ENCODE measurements around the gene PITPNB.

PITPNB gene

DNA sequence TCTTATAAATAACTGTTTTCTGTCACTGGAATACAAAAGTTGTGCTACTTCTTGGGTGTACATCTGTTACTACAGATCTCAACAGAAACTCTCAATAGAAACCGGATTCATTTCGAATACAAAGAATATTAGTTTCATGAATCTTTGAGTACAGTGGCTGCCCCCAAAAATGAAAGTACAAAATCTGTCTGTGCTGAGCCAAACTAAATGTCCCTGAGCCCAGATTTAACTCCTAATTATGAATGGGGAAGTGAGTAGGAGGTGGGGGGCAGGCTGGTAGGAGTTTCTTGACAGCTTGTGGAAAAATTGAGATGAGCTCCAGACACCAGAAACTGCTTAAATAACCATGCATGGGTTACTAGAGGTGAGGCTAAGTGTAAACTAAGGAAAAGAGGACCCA is 41.6 kb downstream of the PITPNB start:
- DNase-seq: no peak

DNA sequence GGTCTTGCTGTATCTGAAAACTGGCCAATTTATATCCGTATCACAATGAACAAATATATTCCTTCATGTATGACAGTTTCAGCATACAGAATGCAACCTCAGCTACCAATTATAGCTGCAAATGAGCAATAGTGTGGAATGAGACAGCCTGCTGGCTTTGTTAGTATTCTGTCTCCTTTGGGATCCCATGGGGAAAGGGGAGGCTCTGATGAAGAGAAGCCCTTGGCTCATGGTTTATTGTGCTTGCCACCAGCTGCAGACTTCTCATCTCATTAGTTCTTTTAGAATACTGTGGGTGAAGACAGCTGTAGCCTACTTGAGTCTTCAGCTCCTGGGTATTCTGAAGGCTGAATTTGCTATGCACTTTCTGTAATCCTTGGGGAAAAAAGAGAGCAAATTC is 42.4 kb downstream of the PITPNB start:
- DNase-seq: peak; percentile 66

DNA sequence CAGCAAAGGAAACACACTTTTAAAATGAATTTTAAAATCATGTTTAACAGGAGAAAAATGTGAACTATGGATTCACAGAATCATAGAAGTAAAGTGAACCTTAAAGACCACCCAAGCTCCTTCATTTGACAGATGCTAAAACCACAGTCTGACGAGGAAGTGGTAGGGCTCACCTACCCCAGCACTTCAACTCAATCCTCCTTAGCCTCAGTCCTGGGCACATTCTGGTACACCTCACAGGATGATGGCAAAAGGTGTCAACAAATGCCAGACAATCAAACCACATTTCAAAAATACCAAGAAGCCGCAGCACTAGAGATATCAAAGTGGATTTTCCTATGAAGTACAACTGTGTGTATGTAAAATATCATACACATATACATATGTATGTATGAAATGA is 43.1 kb downstream of the PITPNB start:
- DNase-seq: no peak

DNA sequence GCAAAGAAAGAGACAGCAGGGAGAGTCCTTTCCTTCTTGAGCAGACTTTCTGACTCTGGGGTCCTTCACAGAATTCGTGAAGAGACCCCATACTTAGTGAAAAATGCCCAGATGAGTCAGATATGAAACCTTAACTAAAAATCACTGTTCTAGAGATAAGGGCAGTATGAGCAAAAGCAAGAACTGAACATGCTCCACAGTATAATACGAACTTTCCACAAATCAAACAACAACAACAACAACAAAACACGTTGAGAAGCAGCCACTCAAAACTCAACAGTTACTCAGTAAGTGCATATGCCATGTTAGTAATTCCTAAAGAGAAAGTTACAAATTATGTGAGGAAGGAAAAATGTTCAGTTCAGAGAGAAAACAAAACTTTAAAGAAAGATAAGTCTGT is 44.3 kb downstream of the PITPNB start:
- DNase-seq: no peak

DNA sequence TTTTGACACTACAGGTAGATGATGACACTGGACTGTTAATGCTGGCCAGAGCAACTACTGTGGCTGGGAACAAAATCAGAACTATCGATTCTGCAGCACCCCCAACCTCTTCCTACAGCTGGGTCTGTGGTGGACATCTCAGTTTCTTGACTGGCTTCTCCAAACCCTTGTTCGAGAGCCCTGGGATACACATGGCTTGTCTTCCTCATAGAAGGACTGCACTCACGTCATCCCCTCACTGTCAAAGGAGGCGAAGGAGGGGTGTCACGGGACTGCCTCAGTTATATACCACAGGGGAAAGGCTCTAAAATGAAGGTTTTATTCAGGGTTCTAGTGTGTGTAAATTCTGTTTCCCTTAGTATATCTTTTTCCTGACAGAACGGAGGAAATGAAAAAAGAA is 44.9 kb downstream of the PITPNB start:
- no peak for DNase-seq

DNA sequence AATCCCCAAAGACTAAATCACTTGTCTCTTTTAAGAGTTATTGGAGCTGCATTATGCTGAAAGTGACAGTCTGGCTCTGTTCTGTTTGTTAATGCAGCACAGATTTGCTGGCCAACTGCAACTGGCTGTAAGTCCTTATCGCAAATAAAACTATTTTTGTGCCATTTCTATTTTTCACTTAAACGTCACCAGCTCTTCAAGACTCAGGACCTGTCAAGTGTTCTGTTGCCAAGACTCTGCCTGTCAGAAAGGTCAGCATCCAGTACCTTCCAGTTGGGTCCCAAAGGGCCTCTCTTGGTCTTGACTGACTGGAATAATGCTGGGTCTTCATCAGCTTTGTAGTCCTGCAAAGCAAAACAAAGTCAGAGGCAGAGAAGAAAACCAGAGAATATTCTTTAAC is 45.6 kb downstream of the PITPNB start:
- no peak for DNase-seq

DNA sequence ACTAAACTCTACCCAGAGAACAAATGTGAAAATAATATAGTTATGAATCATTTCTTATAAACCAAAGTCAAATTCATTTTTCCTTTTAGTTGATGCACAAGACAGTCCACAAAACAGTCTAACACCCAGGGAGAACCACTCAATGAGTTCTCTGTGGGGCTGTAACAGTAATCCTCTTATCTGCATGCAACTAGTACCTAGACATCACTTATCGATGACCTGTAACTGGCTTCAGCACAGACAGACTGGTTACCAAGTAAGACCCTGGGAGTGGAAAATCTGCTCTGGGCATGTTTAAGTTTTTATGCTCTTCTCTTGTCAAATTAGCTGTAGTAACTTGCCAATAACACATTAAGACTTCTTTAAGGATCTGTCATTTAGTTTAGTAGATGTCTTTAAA is 46.6 kb downstream of the PITPNB start:
- DNase-seq: no peak

DNA sequence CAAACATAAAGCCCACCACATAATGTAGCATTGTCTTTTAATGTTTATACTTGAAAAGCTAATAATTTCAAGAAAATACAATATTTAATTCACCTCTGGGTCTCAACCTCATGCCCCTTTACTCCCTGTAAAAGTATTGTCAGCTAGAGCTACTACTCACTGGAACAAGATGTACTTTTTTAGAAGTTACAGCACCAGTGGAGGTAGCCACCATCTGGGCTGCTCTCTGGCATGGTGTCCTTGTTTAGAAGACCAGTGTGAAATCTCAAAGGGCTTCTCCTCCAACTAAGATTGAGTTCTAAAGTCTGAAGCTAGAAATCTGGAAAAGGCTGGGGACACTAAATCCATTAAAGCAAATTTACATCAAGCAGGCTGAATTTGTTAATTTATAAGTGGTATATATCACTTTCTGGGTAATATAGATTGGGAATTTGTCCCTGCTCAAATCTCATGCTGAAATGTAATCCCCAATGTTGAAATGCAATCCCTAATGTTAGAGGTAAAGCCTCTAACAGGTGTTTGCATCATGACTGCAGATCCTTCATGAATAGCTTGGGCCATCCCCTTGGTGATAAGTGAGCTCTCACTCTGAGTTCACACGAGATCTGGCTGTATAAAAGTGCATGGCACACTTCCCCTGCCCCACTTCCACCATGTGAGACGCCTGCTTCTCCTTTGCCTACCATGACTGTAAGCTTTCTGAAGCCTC is 47.6 kb downstream of the PITPNB start:
- DNase-seq: no peak

DNA sequence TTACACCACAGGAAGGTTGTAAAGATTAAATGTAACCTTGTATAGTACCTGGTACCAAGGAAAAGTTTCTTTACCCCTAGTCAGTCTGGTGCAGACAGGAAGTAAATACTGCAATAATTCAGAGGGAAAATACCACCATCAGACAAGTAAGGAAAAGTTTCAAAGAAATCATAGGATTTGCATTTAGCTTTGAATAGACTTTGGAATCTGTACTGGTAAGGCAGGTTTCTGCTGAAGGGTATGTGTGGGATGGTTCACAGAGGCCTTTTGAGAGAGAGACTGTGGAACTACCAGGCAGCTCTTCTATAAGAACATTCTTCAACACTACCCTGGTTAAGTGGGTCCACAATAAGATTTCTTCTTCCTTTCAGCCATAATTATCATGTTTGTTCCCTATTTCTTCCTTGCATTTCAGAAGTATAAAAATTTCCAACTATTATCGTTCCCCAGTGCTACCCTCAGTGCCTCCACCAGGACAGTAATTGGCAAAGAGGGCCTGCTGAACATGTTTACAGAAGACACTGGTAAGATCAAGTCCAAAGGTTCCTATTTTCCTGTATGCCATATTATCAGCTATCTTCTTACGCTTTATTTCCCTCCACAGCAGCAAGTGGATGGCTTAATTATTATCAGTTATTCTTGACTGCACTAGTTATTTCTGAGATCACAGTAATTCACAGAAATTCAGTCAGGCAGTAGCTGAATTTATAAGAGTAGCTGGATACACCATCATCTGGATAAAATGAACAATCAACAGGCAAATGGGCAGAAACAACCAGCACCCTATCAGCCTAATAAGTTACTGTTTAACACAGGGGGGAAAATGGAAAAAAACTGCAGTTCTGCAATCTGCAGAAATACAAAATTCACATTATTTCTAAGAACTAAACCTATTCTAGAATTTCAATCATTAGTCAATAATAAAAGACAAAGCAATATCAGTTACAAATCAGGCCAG is 48.5 kb downstream of the PITPNB start:
- DNase-seq: no peak

DNA sequence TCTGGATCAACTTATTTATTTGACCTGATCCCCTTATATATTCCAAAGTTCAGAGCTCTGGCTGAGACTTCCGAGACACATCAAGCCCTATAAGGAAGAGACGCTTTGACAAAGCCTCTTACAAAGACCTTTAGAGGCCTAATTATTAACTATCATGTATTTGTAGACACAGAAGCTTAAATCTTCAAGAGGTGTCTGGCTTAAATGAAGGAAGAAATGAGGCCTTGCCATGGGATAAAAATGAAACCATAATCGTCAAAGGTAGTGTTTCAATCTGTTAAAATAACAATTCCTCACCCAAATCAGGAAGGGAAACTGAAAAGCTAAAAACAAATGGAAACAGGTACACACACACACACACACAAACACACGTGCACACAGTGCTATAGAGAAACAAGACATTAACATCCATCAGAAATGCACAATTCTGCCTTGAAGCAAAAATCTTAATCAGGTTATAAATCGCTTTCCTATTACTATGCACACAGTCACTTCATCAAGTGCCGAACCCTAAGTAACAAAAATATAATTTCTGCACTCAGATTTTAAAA is 50.2 kb downstream of the PITPNB start:
- no peak for DNase-seq

DNA sequence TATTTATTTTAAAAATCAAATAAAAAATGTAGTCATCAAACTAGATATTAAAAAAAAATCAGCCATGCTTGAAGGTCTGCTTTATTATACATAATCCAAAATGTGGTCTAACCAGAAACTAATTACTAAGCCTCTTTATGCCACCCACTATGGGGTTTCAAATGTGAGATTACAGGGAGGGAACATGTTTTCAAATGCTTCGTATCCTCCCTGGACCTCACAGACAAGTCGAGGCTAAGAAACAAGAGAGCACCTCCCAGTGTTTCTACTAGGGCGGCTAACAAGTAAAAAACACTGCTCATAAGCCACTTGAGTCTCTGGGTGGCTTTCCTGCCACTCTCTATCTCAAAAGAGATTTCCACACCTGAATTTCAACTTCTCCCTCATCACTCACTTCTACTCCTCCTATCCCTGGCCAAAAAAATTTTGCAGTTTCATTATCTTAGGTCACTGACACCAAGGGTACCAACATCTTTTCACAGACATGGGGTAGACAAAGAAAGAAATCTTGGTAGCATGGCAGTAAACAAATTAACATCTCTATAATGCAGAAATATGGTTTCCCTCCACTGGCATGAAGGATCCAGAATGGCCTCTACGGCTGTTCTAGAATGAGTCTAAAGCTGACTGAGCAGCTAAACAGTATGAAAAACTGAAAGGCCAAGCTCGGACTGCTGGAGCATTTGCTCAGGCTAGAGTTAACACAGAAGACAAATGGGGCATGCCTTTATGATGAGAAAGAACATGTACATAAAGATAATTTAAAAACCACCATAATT is 50.9 kb downstream of the PITPNB start:
- DNase-seq: no peak

DNA sequence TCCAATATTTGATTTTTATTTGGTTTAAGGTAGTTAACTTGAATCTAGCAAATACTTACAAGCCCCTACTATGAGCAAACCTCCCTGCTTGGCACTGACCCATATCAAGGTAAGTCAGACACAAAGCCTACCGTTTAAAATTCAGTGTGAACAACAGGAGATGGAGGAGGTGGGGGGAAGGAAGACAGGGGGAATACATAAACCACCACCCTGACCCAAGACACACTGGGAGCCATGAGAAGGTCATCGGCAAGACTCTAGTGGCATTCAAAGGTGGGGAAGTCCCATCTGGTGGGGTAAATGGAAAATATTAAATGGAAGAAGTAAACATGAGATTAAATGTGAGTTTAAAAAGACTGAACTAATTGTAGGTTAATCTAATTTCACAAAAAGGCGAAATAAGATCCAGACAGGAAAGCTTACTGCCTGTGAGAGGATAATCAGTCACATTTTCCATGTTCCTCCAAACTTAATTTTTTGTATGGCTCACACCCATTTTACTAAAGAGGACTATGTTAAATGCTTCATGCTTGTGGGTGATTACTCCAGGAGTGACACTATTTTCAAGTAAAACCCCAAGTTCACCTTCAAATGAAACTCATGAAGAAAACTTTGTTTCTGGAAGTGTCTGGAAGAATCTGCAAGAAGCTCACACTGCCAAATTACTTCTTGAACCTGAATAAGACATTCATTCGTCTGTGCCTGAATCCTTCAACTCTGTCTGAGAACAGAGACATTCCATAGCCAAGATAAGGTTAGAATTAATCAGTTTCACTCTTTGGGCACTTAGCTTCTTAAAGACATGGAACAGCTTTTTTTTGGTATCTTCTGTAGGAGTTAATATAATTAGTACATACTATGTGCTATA is 51.7 kb downstream of the PITPNB start:
- DNase-seq: no peak

DNA sequence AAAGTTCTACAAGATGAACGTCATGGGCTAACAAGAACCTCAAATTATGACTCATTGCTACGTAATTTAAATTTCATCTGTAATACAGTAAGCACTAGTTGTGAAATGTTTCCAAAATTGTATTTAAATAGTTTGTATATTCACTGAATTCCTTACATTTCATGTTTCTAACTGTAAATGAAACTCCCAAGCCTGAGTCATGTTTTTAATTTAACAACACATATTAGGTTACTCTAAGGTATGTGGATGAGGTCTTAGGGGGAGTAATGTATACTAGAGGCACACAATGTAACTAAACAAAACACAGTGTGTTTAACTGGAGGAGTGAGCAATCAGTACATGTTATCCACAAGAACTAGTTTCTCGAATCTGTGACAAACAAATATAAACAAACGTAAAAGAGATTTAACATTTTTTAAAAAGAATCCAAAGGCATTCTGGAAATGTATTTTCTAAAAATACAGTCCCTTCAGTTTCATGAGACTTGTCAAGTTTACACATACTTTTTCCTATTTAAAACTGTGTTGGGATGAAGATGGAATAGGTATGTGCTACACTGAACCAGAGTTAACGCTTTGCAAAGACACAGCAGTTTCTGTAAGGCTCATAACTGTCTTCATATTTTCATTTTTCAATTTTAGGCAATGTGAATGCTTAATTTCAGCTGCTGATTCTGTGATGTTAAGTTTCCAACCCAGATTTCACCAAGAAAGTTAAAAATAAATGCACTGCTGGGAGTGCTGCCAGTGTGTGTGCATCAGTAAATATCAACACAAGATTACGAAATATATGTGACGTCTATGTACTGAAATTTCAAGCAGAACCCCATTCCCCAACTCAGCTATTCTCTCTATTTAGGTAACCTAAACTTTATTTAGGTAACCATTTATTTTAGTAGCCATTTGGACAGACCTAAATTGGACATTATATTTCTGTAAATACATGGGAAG is 52.6 kb downstream of the PITPNB start:
- DNase-seq: no peak

DNA sequence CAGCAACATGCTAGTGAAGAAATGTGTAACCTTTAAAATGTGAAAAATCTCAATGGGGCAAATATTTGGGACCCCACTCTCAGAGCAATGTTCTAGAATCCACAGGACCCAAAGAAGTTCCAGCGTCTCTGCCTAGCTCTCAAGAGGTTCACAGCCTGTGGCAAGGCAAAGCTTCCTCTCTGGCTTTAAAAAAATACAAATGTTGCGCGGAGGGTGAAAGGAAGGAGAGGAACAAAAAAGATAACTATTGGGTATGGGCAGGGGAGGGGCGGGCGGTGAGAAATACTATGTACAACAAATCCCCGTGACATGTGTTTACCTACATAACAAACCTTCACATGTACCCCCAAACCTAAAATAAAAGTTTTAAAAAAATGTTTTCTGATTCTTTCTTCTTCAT is 53.6 kb downstream of the PITPNB start:
- DNase-seq: no peak

DNA sequence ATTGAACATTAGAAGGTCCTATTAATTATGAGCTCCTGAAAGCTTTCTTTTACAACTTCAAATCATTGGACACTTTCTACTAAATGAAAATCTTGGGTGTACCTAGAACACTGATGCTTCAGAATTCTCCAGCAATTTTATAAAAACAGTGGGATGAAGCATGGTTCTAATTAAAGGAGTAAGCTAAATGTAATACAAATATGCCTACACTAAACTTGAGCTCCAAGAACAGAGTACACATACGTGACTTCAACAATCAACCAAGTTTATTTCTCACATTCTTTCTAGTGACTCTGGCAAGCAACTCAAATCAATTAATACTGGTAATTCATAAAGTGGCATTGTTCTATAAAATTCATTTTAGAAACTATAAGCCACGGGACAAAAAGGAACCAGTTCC is 55.5 kb downstream of the PITPNB start:
- no peak for DNase-seq

DNA sequence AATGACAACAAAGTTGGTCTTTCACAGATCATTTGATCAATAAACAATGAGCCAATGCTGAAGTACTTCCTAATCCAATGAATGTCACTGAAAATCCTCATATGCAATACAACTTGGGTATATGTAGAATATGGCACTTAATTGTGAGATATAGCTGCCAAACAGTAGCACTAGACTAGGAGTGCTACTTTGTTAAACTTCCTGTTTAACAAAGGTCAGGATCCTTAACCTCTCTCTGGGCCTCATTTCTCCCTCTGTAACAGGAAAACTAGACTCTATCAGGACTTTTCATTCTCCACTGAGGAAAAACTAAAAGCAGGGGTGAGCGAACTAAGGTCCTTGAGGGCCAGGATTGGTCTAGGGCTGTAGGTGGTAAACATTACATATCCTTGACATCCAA is 56.1 kb downstream of the PITPNB start:
- no peak for DNase-seq

DNA sequence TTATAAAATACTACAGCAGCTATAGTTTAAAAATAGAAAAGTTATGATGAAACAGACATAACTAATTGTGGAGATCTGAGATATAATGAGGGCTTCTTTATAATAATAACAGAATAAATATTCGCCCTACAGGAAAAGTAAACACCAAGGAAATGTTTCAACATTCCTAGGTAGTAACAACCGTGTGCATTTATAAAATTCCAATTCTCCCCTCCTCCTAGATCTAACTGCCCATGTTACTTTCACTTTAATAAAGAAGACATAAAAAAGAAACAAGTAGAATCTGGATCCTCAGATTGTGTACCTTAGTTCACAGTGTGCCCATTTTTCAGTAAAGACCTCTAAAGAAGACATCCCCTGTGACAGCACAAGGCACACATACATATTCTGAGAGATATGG is 59.7 kb downstream of the PITPNB start:
- DNase-seq: no peak

DNA sequence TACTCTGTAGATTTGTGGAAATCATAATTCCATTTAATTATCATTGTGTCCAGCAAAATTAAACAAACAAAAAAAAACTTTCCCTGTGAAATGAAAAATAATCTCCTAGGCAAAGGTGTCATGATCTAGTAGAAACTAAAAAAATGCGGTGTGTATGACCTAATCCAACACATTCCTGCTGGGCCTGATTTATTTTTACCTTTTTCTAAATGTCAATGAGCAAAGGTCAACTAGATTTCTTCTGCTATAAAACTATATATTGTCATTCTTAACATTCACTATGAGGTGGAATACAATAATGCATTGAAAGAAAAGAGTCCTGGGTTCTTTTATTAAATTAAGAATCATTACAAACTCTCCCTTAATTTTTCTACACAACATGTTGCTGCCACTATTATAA is 60.4 kb downstream of the PITPNB start:
- DNase-seq: no peak

DNA sequence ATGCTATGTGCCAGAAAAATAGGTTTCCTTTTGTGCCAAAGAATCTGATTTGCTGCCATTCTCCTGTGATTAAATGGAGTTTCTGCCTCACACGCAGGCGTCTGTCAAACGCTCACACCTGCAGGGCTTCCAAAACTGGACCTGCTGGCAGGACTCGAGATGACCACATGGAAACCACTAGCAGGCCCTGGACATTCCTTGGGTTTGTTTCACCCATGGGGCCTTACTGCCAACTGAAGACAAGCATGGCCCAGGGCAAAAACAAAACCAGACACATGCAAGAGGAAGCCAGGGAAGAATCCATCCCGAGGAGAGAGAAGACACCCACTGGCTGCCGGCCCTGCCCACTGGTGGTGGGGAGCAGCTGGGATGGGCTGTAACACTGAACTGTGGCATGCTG is 61.6 kb downstream of the PITPNB start:
- DNase-seq: no peak

DNA sequence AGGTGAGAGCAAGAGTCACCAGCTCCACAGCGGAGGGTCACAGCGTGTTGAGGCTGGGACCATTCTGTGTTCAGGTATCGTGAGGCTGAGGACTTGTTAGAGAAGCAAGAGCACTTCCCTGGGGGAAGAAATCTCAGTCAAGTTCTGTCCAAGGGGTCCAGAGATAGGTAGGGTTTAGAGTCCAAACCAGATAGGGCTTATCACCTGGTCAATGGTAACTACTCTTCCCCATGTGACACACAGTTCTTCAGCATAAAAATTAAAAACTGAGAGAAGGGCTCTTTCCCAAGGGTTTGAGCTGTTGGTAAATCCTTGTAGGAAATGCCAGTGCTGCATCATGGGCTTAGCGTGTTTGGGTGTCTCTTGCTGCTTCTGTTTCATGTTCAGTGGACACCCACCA is 62.7 kb downstream of the PITPNB start:
- no peak for DNase-seq

DNA sequence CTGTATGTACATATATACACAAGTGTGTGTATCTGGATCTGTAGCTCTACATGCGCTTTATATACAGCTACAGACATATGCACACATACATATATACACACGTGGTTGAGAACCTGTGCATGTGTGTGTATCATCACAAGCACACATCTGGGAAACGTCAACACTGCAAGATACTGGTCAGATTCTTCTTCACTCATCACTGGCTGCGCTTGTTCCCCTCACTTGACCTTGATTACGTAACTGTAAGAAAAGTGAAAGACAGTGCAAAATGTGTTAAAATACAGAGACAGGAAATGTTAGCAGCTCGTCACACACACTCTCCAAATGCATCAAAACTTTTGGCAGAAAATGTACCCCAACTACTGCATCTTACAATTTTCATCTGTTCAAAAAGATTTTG is 65.6 kb downstream of the PITPNB start:
- DNase-seq: no peak
